Choroid plexus epithelial cell (primary cell): Measurements from ENCODE around the gene PHB1.

Source experiments
- DNase-seq: peaks from one replicate; pipeline ENCODE4 v3.0.0-alpha.2; 2010; ENCODE audit warnings: low read depth
- H3K4me3 ChIP-seq: 2 replicates; pipeline ENCODE4 v1.5.1; 2011; ENCODE audit warnings: low read depth, mild to moderate bottlenecking, control low read depth, low read length, moderate library complexity
- TF ChIP-seq, protein P1 (sequence below): conservative IDR thresholded peaks from 2 replicates; pipeline ENCODE4 v1.5.1; 2011; ENCODE audit warnings: low read depth, mild to moderate bottlenecking, control low read depth, inconsistent platforms, low read length, moderate library complexity

PHB1 gene

DNA sequence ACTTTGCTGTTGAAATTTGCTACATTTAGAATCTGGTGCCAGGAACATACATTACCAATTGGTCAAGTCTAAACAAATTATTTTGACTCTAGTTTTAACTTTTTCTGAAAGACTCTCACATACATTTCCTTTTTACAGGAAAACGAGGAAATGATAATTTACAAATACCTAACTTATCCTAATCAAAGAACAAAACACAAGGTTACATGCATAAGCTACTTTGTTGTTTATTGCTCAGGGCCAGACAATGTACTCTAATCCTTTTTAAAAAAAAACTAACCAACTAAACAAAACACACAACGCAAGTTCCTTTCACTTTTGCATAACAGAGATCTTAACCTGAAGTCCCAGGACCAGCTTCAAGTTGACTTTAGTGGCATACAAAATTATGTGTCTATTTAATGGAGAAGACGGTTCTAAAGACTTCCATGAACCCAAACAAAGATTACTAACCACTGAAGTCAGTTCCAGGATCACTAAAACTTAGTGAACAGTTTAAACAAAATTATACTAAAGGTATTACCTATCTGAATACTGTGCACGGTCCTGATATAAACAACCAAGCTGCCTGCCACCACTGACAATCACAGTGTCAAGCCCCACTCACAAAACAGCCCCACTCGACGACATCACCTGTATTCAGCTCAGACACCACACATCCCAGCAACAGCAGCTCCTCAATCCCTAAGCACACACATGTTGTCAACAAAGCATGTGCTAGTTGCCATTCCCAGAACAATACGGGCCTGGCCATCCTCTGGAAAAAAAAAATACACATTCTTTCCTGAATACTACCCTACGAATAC is 54.5 kb downstream of the PHB1 start:
- H3K4me3 ChIP-seq, result peak overlapping the region; percentile 92
- DNase-seq, result peak; percentile 36
- TF ChIP-seq, protein P1, sequence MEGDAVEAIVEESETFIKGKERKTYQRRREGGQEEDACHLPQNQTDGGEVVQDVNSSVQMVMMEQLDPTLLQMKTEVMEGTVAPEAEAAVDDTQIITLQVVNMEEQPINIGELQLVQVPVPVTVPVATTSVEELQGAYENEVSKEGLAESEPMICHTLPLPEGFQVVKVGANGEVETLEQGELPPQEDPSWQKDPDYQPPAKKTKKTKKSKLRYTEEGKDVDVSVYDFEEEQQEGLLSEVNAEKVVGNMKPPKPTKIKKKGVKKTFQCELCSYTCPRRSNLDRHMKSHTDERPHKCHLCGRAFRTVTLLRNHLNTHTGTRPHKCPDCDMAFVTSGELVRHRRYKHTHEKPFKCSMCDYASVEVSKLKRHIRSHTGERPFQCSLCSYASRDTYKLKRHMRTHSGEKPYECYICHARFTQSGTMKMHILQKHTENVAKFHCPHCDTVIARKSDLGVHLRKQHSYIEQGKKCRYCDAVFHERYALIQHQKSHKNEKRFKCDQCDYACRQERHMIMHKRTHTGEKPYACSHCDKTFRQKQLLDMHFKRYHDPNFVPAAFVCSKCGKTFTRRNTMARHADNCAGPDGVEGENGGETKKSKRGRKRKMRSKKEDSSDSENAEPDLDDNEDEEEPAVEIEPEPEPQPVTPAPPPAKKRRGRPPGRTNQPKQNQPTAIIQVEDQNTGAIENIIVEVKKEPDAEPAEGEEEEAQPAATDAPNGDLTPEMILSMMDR, result no peak

DNA sequence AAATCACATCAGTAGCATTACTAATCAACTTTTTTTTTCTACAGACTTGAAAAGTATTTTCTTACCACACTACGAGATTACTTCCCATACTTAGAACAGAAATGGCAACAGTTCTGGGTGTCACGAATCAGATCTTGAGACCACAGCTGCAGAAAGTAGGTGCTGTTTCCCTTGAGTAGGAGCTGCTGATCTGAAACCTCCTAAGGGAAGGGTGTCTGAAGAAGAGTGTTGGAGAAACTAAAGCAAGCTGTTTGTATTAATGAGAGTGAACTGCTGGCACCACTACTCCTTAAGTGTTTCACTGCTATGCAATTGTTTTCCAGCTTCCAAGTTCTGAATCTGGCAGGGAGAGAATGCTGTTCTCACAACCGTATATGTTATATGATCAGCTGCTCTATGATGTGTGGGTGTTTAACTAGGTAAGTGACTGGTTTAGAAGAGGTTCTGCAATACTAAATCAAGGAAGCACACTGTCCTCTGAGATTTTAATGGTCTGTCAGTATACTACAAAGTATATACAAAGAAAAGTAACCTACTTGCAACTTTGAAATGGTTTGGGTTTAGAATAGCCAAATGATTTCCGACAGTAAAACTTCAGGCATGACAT is 55.9 kb downstream of the PHB1 start:
- peak; percentile 17 for DNase-seq
- TF ChIP-seq, protein P1, result no peak
- no peak overlapping the region for H3K4me3 ChIP-seq

DNA sequence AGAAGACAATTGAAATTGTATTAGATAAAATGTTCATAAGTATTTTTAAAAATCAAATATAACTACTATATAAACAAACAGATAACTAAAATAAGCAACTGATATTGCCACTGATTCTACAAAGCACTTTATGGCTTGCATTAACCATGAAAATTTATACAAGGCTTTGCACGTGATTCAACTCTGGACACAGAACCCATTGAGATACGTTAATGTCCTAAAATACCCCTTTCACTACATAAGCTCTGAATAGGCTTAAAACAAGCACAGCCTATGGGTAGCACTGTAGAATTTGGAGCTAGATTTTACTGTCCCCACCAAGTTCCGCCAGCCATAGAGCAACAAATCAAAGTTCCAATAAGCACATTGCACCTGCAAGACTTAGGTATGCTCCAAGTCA is 57.2 kb downstream of the PHB1 start:
- no peak for DNase-seq
- no peak overlapping the region for H3K4me3 ChIP-seq
- TF ChIP-seq, protein P1, result no peak

DNA sequence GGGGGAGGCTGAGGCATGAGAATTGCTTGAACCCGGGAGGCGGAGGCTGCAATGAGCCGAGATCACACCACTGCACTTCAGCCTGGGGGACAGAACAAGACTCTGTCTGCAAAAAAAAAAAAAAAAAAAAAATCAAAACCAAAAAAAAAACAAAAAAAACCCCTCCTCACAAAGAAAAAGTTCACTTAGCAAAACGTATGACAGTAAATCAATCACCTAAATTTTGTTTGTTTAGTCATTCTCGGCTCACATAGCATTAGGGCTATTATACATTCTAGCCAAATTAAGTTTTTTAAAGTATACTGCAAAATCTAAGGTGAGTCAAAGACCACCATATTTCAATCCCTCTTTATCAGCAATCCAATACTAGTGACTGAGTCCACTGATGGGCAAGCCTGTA is 58.4 kb downstream of the PHB1 start:
- TF ChIP-seq, protein P1, result no peak

More for the DNA sequence above, 58.4 kb downstream of the PHB1 start:
- H3K4me3 ChIP-seq, result no peak overlapping the region
- no peak for DNase-seq
